TTC549 (cell line): ENCODE results near the gene TENT5A.

ENCODE experiments used
- FAIRE-seq: peaks from 2 replicates; lab custom pipeline; 2012; peaks lifted over from hg19 to GRCh38; lab: Jason Lieb, UNC

The TENT5A gene

GRCh38 chr6:81770381-81770780, 17.9 kb upstream of the TENT5A start:
- no peak for FAIRE-seq

- no peak for FAIRE-seq
Measured at GRCh38 chr6:81769824-81770223, 17.3 kb upstream of the TENT5A start.

- no peak for FAIRE-seq
Measured at GRCh38 chr6:81768150-81768942, 15.9 kb upstream of the TENT5A start.

GRCh38 chr6:81767163-81767891, 14.8 kb upstream of the TENT5A start:
- FAIRE-seq: no peak

GRCh38 chr6:81766482-81767069, 14.1 kb upstream of the TENT5A start:
- FAIRE-seq: no peak

- no peak for FAIRE-seq
Measured at GRCh38 chr6:81764531-81764930, 12.1 kb upstream of the TENT5A start.

GRCh38 chr6:81763968-81764367, 11.5 kb upstream of the TENT5A start:
- FAIRE-seq: no peak

- FAIRE-seq: no peak
Measured at GRCh38 chr6:81763051-81763450, 10.6 kb upstream of the TENT5A start.

- FAIRE-seq: no peak
Measured at GRCh38 chr6:81762606-81763005, 10.1 kb upstream of the TENT5A start.

GRCh38 chr6:81762132-81762531, 9.7 kb upstream of the TENT5A start:
- FAIRE-seq: no peak

- FAIRE-seq: no peak
Measured at GRCh38 chr6:81761197-81761596, 8.7 kb upstream of the TENT5A start.

- FAIRE-seq: no peak
Measured at GRCh38 chr6:81759782-81760181, 7.3 kb upstream of the TENT5A start.

GRCh38 chr6:81758221-81758620, 5.7 kb upstream of the TENT5A start:
- no peak for FAIRE-seq

GRCh38 chr6:81756690-81757089, 4.2 kb upstream of the TENT5A start:
- no peak for FAIRE-seq

- FAIRE-seq: no peak
Measured at GRCh38 chr6:81755551-81755950, 3.1 kb upstream of the TENT5A start.

- FAIRE-seq: no peak
Measured at GRCh38 chr6:81754906-81755305, 2.4 kb upstream of the TENT5A start.

GRCh38 chr6:81753711-81754577, 1.5 kb upstream of the TENT5A start:
- FAIRE-seq: no peak

- no peak for FAIRE-seq
Measured at GRCh38 chr6:81752921-81753710, 635 bp upstream of the TENT5A start.

GRCh38 chr6:81751388-81752083, 945 bp downstream of the TENT5A start:
- FAIRE-seq: no peak

- no peak for FAIRE-seq
Measured at GRCh38 chr6:81750681-81751387, 1.6 kb downstream of the TENT5A start.
